Hepatocyte (in vitro differentiated cells): Measurements from ENCODE around the gene SLC9A2.

Experiments
- EZH2 ChIP-seq: fragments of 200-600 bp; sonication (generic); IDR thresholded peaks from 2 replicates; pipeline ENCODE4 v1.6.1; 2016; ENCODE audit warnings: antibody characterized with exemption, mild to moderate bottlenecking, borderline replicate concordance
- TF ChIP-seq, protein P1 (sequence below): fragments of 200-600 bp; sonication (generic); IDR thresholded peaks from 2 replicates; pipeline ENCODE4 v1.5.1; 2016; ENCODE audit warnings: antibody characterized with exemption, mild to moderate bottlenecking; ENCODE audit not compliant: poor library complexity

DNA sequence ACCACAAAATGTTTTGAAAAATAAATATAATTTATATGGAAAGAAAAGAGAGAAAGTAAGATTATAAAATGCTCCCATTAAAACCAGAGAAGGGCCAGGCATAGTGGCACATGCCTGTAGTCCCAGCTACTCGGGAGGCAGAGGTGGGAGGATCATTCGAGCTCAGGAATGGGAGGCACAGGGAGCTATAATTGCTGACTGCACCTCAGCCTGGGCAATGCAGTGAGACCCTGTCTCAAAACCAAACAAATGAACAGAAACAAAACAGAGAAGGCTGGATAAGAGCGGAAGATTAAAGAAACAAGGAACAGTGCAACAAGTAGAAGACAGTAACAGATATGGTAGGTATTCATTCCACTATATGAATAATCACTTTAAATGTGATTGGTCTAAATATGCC lies 123.9 kb downstream of the SLC9A2 start:
- TF ChIP-seq, protein P1, sequence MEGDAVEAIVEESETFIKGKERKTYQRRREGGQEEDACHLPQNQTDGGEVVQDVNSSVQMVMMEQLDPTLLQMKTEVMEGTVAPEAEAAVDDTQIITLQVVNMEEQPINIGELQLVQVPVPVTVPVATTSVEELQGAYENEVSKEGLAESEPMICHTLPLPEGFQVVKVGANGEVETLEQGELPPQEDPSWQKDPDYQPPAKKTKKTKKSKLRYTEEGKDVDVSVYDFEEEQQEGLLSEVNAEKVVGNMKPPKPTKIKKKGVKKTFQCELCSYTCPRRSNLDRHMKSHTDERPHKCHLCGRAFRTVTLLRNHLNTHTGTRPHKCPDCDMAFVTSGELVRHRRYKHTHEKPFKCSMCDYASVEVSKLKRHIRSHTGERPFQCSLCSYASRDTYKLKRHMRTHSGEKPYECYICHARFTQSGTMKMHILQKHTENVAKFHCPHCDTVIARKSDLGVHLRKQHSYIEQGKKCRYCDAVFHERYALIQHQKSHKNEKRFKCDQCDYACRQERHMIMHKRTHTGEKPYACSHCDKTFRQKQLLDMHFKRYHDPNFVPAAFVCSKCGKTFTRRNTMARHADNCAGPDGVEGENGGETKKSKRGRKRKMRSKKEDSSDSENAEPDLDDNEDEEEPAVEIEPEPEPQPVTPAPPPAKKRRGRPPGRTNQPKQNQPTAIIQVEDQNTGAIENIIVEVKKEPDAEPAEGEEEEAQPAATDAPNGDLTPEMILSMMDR, result no peak
- TF ChIP-seq EZH2, result no peak
